Karpas-422 (cell line): ENCODE data around the gene OPCML. TPM values are rescaled to one million over a fixed set of nuclear protein-coding genes. Genes with fewer than 3 reads are reported as not detected.

Experiments
- DNase-seq: peaks from one replicate; pipeline ENCODE4 v3.0.0-alpha.2; 2015
- H2AFZ ChIP-seq: fragments of 200-600 bp; sonication (generic); 2 replicates; pipeline ENCODE4 v1.6.1; 2014; ENCODE audit warnings: antibody characterized with exemption, low read length, mixed read lengths
- H3K27ac ChIP-seq: fragments of 200-600 bp; sonication (generic); 2 replicates; pipeline ENCODE4 v1.5.1; 2014; ENCODE audit warnings: mild to moderate bottlenecking, low read length, moderate library complexity
- H3K27me3 ChIP-seq: fragments of 200-600 bp; sonication (generic); 2 replicates; pipeline ENCODE4 v1.6.1; 2014; ENCODE audit warnings: low read length, mixed read lengths
- H3K36me3 ChIP-seq: fragments of 200-600 bp; sonication (generic); 2 replicates; pipeline ENCODE4 v1.6.1; 2014; ENCODE audit warnings: low read length, mixed read lengths; ENCODE audit not compliant: insufficient read depth
- H3K4me1 ChIP-seq: fragments of 200-600 bp; sonication (generic); 2 replicates; pipeline ENCODE4 v1.6.1; 2014; ENCODE audit warnings: mild to moderate bottlenecking, low read length, mixed read lengths
- H3K4me2 ChIP-seq: fragments of 200-600 bp; sonication (generic); 2 replicates; pipeline ENCODE4 v1.6.1; 2014; ENCODE audit warnings: low read length, low read depth, mild to moderate bottlenecking; ENCODE audit not compliant: poor library complexity, severe bottlenecking
- H3K4me3 ChIP-seq: fragments of 200-600 bp; sonication (generic); 2 replicates; pipeline ENCODE4 v1.5.1; 2014; ENCODE audit warnings: mild to moderate bottlenecking, antibody characterized with exemption, low read length, mixed read lengths
- H3K79me2 ChIP-seq: fragments of 200-600 bp; sonication (generic); 2 replicates; pipeline ENCODE4 v1.6.1; 2014; ENCODE audit warnings: mild to moderate bottlenecking, low read length, mixed read lengths
- H3K9ac ChIP-seq: fragments of 200-600 bp; sonication (generic); 2 replicates; pipeline ENCODE4 v1.6.0; 2014; ENCODE audit warnings: low read length
- H3K9me2 ChIP-seq: fragments of 200-600 bp; sonication (generic), shearing (Covaris generic); replicated peaks from 2 replicates; pipeline ENCODE4 v1.6.0; 2014; ENCODE audit warnings: mild to moderate bottlenecking, low read length, moderate library complexity; ENCODE audit not compliant: insufficient read depth
- H3K9me3 ChIP-seq: fragments of 300-700, 200-600 bp; sonication (generic); 2 replicates; pipeline ENCODE4 v1.6.1; 2014; ENCODE audit warnings: low read length, mixed read lengths
- H4K20me1 ChIP-seq: fragments of 200-600 bp; sonication (generic); 2 replicates; pipeline ENCODE4 v1.6.1; 2014; ENCODE audit warnings: mild to moderate bottlenecking, antibody characterized with exemption, low read length, low read depth; ENCODE audit not compliant: insufficient read depth
- total RNA-seq: library from RNA; depleted of rRNA; stranded (reverse); fragments of >200 nt; shearing (Covaris generic); gene quantifications from 2 replicates; pipeline ENCODE4 v1.2.3, GENCODE V29; 2014; ENCODE audit warnings: low replicate concordance

Gene OPCML
- total RNA-seq, 1 experiment from 2014 or later: not detected

- H3K9me2 ChIP-seq: no peaks in the 10 kb centered on the region
- DNase-seq: no peak
- H3K9ac ChIP-seq: no peak overlapping the region
- H3K4me2 ChIP-seq: no peak overlapping the region
- H3K4me1 ChIP-seq: no peaks in the 10 kb centered on the region
- no peak overlapping the region for H3K27ac ChIP-seq
- no peaks in the 10 kb centered on the region for H4K20me1 ChIP-seq
- no peaks in the 10 kb centered on the region for H3K27me3 ChIP-seq
- H3K36me3 ChIP-seq: no peaks in the 10 kb centered on the region
- H3K9me3 ChIP-seq: no peaks in the 10 kb centered on the region
- no peaks in the 10 kb centered on the region for H3K79me2 ChIP-seq
- H2AFZ ChIP-seq: no peak overlapping the region
- no peak overlapping the region for H3K4me3 ChIP-seq
Observed at GRCh38 chr11:132712466-132712865, 819.8 kb downstream of the OPCML start.

GRCh38 chr11:132704781-132705375 lies 827.4 kb downstream of the OPCML start:
- Histone ChIP-seq H3K9me3 (no peaks in the 10 kb centered on the region), H3K9me2 (no peaks in the 10 kb centered on the region), H4K20me1 (no peaks in the 10 kb centered on the region), H3K79me2 (no peaks in the 10 kb centered on the region), H3K9ac (no peak overlapping the region), H2AFZ (no peak overlapping the region), H3K27me3 (no peaks in the 10 kb centered on the region), H3K4me1 (no peaks in the 10 kb centered on the region), H3K36me3 (no peaks in the 10 kb centered on the region), H3K4me3 (no peak overlapping the region), H3K27ac (no peak overlapping the region), H3K4me2 (no peak overlapping the region)
- DNase-seq: no peak

- H4K20me1 ChIP-seq: no peaks in the 10 kb centered on the region
- H3K9me3 ChIP-seq: no peaks in the 10 kb centered on the region
- no peak overlapping the region for H2AFZ ChIP-seq
- no peaks in the 10 kb centered on the region for H3K9me2 ChIP-seq
- no peaks in the 10 kb centered on the region for H3K36me3 ChIP-seq
- H3K27me3 ChIP-seq: no peaks in the 10 kb centered on the region
- no peak overlapping the region for H3K9ac ChIP-seq
- no peak overlapping the region for H3K4me3 ChIP-seq
- H3K4me2 ChIP-seq: no peak overlapping the region
- no peaks in the 10 kb centered on the region for H3K4me1 ChIP-seq
- H3K27ac ChIP-seq: no peak overlapping the region
- no peaks in the 10 kb centered on the region for H3K79me2 ChIP-seq
- no peak for DNase-seq
Observed at GRCh38 chr11:132692891-132693290, 839.4 kb downstream of the OPCML start.

GRCh38 chr11:132691848-132692550 lies 840.3 kb downstream of the OPCML start:
- H3K9ac ChIP-seq: no peak overlapping the region
- DNase-seq: no peak
- H3K79me2 ChIP-seq: no peaks in the 10 kb centered on the region
- H2AFZ ChIP-seq: no peak overlapping the region
- no peaks in the 10 kb centered on the region for H3K4me1 ChIP-seq
- H3K9me2 ChIP-seq: no peaks in the 10 kb centered on the region
- H3K27me3 ChIP-seq: no peaks in the 10 kb centered on the region
- H3K36me3 ChIP-seq: no peaks in the 10 kb centered on the region
- H3K4me3 ChIP-seq: no peak overlapping the region
- no peak overlapping the region for H3K27ac ChIP-seq
- H3K9me3 ChIP-seq: no peaks in the 10 kb centered on the region
- no peak overlapping the region for H3K4me2 ChIP-seq
- H4K20me1 ChIP-seq: no peaks in the 10 kb centered on the region

GRCh38 chr11:132686886-132687285 lies 845.4 kb downstream of the OPCML start:
- H3K4me2 ChIP-seq: no peak overlapping the region
- no peaks in the 10 kb centered on the region for H3K9me2 ChIP-seq
- no peaks in the 10 kb centered on the region for H3K4me1 ChIP-seq
- H3K4me3 ChIP-seq: no peak overlapping the region
- H3K9ac ChIP-seq: no peak overlapping the region
- H4K20me1 ChIP-seq: no peaks in the 10 kb centered on the region
- no peak overlapping the region for H2AFZ ChIP-seq
- H3K36me3 ChIP-seq: no peaks in the 10 kb centered on the region
- H3K79me2 ChIP-seq: no peaks in the 10 kb centered on the region
- DNase-seq: no peak
- no peaks in the 10 kb centered on the region for H3K27me3 ChIP-seq
- no peaks in the 10 kb centered on the region for H3K9me3 ChIP-seq
- no peak overlapping the region for H3K27ac ChIP-seq

GRCh38 chr11:132685174-132685611 lies 847.1 kb downstream of the OPCML start:
- no peak for DNase-seq
- H3K9me3 ChIP-seq: no peaks in the 10 kb centered on the region
- H3K9ac ChIP-seq: no peak overlapping the region
- H3K27ac ChIP-seq: no peak overlapping the region
- H3K4me1 ChIP-seq: no peaks in the 10 kb centered on the region
- no peak overlapping the region for H3K4me2 ChIP-seq
- H2AFZ ChIP-seq: no peak overlapping the region
- H3K9me2 ChIP-seq: no peaks in the 10 kb centered on the region
- H3K27me3 ChIP-seq: no peaks in the 10 kb centered on the region
- H3K36me3 ChIP-seq: no peaks in the 10 kb centered on the region
- H3K4me3 ChIP-seq: no peak overlapping the region
- no peaks in the 10 kb centered on the region for H3K79me2 ChIP-seq
- H4K20me1 ChIP-seq: no peaks in the 10 kb centered on the region

- Histone ChIP-seq H3K4me2 (no peak overlapping the region), H4K20me1 (no peaks in the 10 kb centered on the region), H3K4me3 (no peak overlapping the region), H3K9me2 (no peaks in the 10 kb centered on the region), H3K9ac (no peak overlapping the region), H2AFZ (no peak overlapping the region), H3K27ac (no peak overlapping the region), H3K79me2 (no peaks in the 10 kb centered on the region), H3K27me3 (no peaks in the 10 kb centered on the region), H3K36me3 (no peaks in the 10 kb centered on the region), H3K9me3 (no peaks in the 10 kb centered on the region), H3K4me1 (no peaks in the 10 kb centered on the region)
- DNase-seq: no peak
Observed at GRCh38 chr11:132683602-132684001, 848.7 kb downstream of the OPCML start.

- H3K4me2 ChIP-seq: no peak overlapping the region
- no peaks in the 10 kb centered on the region for H3K9me2 ChIP-seq
- no peak for DNase-seq
- no peak overlapping the region for H3K9ac ChIP-seq
- H3K79me2 ChIP-seq: no peaks in the 10 kb centered on the region
- no peak overlapping the region for H3K4me3 ChIP-seq
- no peaks in the 10 kb centered on the region for H3K27me3 ChIP-seq
- H3K36me3 ChIP-seq: no peaks in the 10 kb centered on the region
- H4K20me1 ChIP-seq: no peaks in the 10 kb centered on the region
- H2AFZ ChIP-seq: no peak overlapping the region
- no peaks in the 10 kb centered on the region for H3K9me3 ChIP-seq
- no peak overlapping the region for H3K27ac ChIP-seq
- no peaks in the 10 kb centered on the region for H3K4me1 ChIP-seq
Observed at GRCh38 chr11:132681971-132682370, 850.3 kb downstream of the OPCML start.
